Mesendoderm (in vitro differentiated cells): ENCODE measurements around the gene JAML.

Experiments
- DNase-seq: peaks from one replicate; pipeline ENCODE4 v3.0.0; 2013
- H2AK5ac ChIP-seq: 2 replicates; pipeline ENCODE4 v1.6.1; 2013; ENCODE audit warnings: low read length, inconsistent platforms
- H2BK120ac ChIP-seq: 2 replicates; pipeline ENCODE4 v1.6.1; 2013; ENCODE audit warnings: low read depth, mild to moderate bottlenecking, low read length, moderate library complexity, mixed read lengths
- H2BK15ac ChIP-seq: replicated peaks from 2 replicates; pipeline ENCODE4 v1.6.1; 2013; ENCODE audit warnings: low read depth, mild to moderate bottlenecking, moderate library complexity
- H2BK5ac ChIP-seq: 2 replicates; pipeline ENCODE4 v1.6.1; 2013; ENCODE audit warnings: low read length, inconsistent platforms
- H3K18ac ChIP-seq: 2 replicates; pipeline ENCODE4 v1.6.1; 2013; ENCODE audit warnings: mild to moderate bottlenecking, low read length, mixed read lengths
- H3K23ac ChIP-seq: one replicate; pipeline ENCODE4 v1.6.1; 2013; ENCODE audit warnings: low read length
- H3K27ac ChIP-seq: 2 replicates; pipeline ENCODE4 v1.5.1; 2013; ENCODE audit warnings: low read depth, mild to moderate bottlenecking, inconsistent platforms, low read length, moderate library complexity
- H3K27me3 ChIP-seq: 2 replicates; pipeline ENCODE4 v1.6.1; 2013; ENCODE audit warnings: low read length, control low read depth, mild to moderate bottlenecking, inconsistent platforms; ENCODE audit not compliant: insufficient read depth, poor library complexity
- H3K36me3 ChIP-seq: 2 replicates; pipeline ENCODE4 v1.6.1; 2013; ENCODE audit warnings: low read length, inconsistent platforms; ENCODE audit not compliant: control insufficient read depth, insufficient read depth
- H3K4ac ChIP-seq: one replicate; pipeline ENCODE4 v1.6.1; 2013; ENCODE audit warnings: low read depth, mild to moderate bottlenecking, low read length, moderate library complexity
- H3K4me1 ChIP-seq: 2 replicates; pipeline ENCODE4 v1.6.1; 2013; ENCODE audit warnings: low read depth, low read length, inconsistent platforms; ENCODE audit not compliant: control insufficient read depth
- H3K4me2 ChIP-seq: 2 replicates; pipeline ENCODE4 v1.6.1; 2013; ENCODE audit warnings: low read length
- H3K4me3 ChIP-seq: 2 replicates; pipeline ENCODE4 v1.5.1; 2013; ENCODE audit warnings: mild to moderate bottlenecking, low read length
- H3K56ac ChIP-seq: one replicate; pipeline ENCODE4 v1.6.1; 2013; ENCODE audit warnings: low read length
- H3K79me1 ChIP-seq: 2 replicates; pipeline ENCODE4 v1.6.1; 2013; ENCODE audit warnings: low read length, inconsistent platforms
- H3K79me2 ChIP-seq: 2 replicates; pipeline ENCODE4 v1.6.1; 2013; ENCODE audit warnings: mild to moderate bottlenecking, low read length; ENCODE audit not compliant: control insufficient read depth, insufficient read depth
- H3K9ac ChIP-seq: 2 replicates; pipeline ENCODE4 v1.6.1; 2013; ENCODE audit warnings: low read length, inconsistent platforms
- H4K5ac ChIP-seq: one replicate; pipeline ENCODE4 v1.6.1; 2013; ENCODE audit warnings: low read length
- H4K8ac ChIP-seq: one replicate; pipeline ENCODE4 v1.6.1; 2013; ENCODE audit warnings: low read depth, mild to moderate bottlenecking, control low read depth, low read length, moderate library complexity
- WGBS: extraction: QIAGEN DNeasy Blood & Tissue Kit; methylation state at CpG from one replicate; pipeline ENCODE4 v1.1.7; 2013; ENCODE audit warnings: low lambda C conversion rate, missing lambda C conversion rate; ENCODE audit not compliant: insufficient coverage; ENCODE audit errors: extremely low coverage; 5-methylcytosine and 5-hydroxymethylcytosine counted together

The JAML gene

GRCh38 chr11:118238929-118239328, 14.1 kb upstream of the JAML start:
- DNase-seq = peak; percentile 34
- Histone ChIP-seq H2BK120ac (no peak overlapping the region), H3K27me3 (no peaks in the 10 kb centered on the region), H3K4me3 (no peak overlapping the region), H3K56ac (no peak overlapping the region), H3K4me1 (no peaks in the 10 kb centered on the region), H2BK5ac (no peak overlapping the region), H3K79me2 (no peaks in the 10 kb centered on the region), H3K79me1 (no peaks in the 10 kb centered on the region), H3K4me2 (no peak overlapping the region), H2AK5ac (no peak overlapping the region), H3K18ac (no peak overlapping the region), H3K36me3 (no peaks in the 10 kb centered on the region), H4K8ac (no peak overlapping the region), H2BK15ac (no peak overlapping the region), H3K9ac (no peak overlapping the region), H3K27ac (no peak overlapping the region), H3K4ac (no peak overlapping the region), H3K23ac (no peak overlapping the region), H4K5ac (no peak overlapping the region)
- WGBS = no CpG with 5 or more reads among the region's 1 CpG

- Histone ChIP-seq H4K5ac (no peak overlapping the region), H2AK5ac (no peak overlapping the region), H2BK120ac (no peak overlapping the region), H3K36me3 (no peaks in the 10 kb centered on the region), H3K27me3 (no peaks in the 10 kb centered on the region), H3K23ac (no peak overlapping the region), H3K4ac (no peak overlapping the region), H2BK5ac (no peak overlapping the region), H3K4me2 (no peak overlapping the region), H3K79me2 (no peaks in the 10 kb centered on the region), H3K27ac (no peak overlapping the region), H3K18ac (no peak overlapping the region), H4K8ac (no peak overlapping the region), H3K4me3 (no peak overlapping the region), H3K4me1 (no peaks in the 10 kb centered on the region), H3K9ac (no peak overlapping the region), H3K79me1 (no peaks in the 10 kb centered on the region), H3K56ac (no peak overlapping the region), H2BK15ac (no peak overlapping the region)
- DNase-seq = no peak
- WGBS = no CpG with 5 or more reads among the region's 2 CpGs
Measured at GRCh38 chr11:118238421-118238820, 13.6 kb upstream of the JAML start.

- Histone ChIP-seq H2AK5ac (no peak overlapping the region), H3K79me2 (no peaks in the 10 kb centered on the region), H3K9ac (no peak overlapping the region), H3K79me1 (no peaks in the 10 kb centered on the region), H3K4me2 (no peak overlapping the region), H3K27ac (no peak overlapping the region), H3K56ac (no peak overlapping the region), H2BK15ac (no peak overlapping the region), H3K36me3 (no peaks in the 10 kb centered on the region), H3K4me1 (no peaks in the 10 kb centered on the region), H4K5ac (no peak overlapping the region), H3K23ac (no peak overlapping the region), H3K4ac (no peak overlapping the region), H3K18ac (no peak overlapping the region), H3K4me3 (no peak overlapping the region), H2BK5ac (no peak overlapping the region), H3K27me3 (no peaks in the 10 kb centered on the region), H4K8ac (no peak overlapping the region), H2BK120ac (no peak overlapping the region)
- no CpG with 5 or more reads among the region's 2 CpGs for WGBS
- no peak for DNase-seq
Measured at GRCh38 chr11:118236170-118236569, 11.4 kb upstream of the JAML start.

GRCh38 chr11:118234833-118235232, 10.0 kb upstream of the JAML start:
- Histone ChIP-seq H3K79me1 (no peaks in the 10 kb centered on the region), H3K23ac (no peak overlapping the region), H3K36me3 (no peaks in the 10 kb centered on the region), H2BK5ac (no peak overlapping the region), H3K4me2 (no peak overlapping the region), H2BK120ac (no peak overlapping the region), H3K27ac (no peak overlapping the region), H3K79me2 (no peaks in the 10 kb centered on the region), H2BK15ac (no peak overlapping the region), H2AK5ac (no peak overlapping the region), H3K9ac (no peak overlapping the region), H4K8ac (no peak overlapping the region), H3K4me3 (no peak overlapping the region), H3K4me1 (no peaks in the 10 kb centered on the region), H4K5ac (no peak overlapping the region), H3K18ac (no peak overlapping the region), H3K27me3 (no peaks in the 10 kb centered on the region), H3K4ac (no peak overlapping the region), H3K56ac (no peak overlapping the region)
- DNase-seq = no peak
- no CpG with 5 or more reads among the region's 5 CpGs for WGBS

GRCh38 chr11:118233850-118234249, 9.0 kb upstream of the JAML start:
- H2BK15ac ChIP-seq = no peak overlapping the region
- no peak overlapping the region for H3K56ac ChIP-seq
- H3K79me1 ChIP-seq = no peaks in the 10 kb centered on the region
- no peak overlapping the region for H3K4me3 ChIP-seq
- no CpG with 5 or more reads among the region's 1 CpG for WGBS
- H3K27me3 ChIP-seq = no peaks in the 10 kb centered on the region
- H3K9ac ChIP-seq = no peak overlapping the region
- H4K5ac ChIP-seq = no peak overlapping the region
- DNase-seq = no peak
- H4K8ac ChIP-seq = no peak overlapping the region
- H2AK5ac ChIP-seq = no peak overlapping the region
- H3K4me2 ChIP-seq = no peak overlapping the region
- no peak overlapping the region for H3K23ac ChIP-seq
- H2BK120ac ChIP-seq = no peak overlapping the region
- no peak overlapping the region for H3K18ac ChIP-seq
- H3K36me3 ChIP-seq = no peaks in the 10 kb centered on the region
- H3K4ac ChIP-seq = no peak overlapping the region
- H3K27ac ChIP-seq = no peak overlapping the region
- no peak overlapping the region for H2BK5ac ChIP-seq
- no peaks in the 10 kb centered on the region for H3K79me2 ChIP-seq
- H3K4me1 ChIP-seq = no peaks in the 10 kb centered on the region

- H3K27ac ChIP-seq = no peak overlapping the region
- H3K56ac ChIP-seq = no peak overlapping the region
Measured at GRCh38 chr11:118233377-118233776, 8.6 kb upstream of the JAML start.

More at GRCh38 chr11:118233377-118233776, 8.6 kb upstream of the JAML start:
- H2AK5ac ChIP-seq = no peak overlapping the region
- H3K23ac ChIP-seq = no peak overlapping the region
- H3K4me3 ChIP-seq = no peak overlapping the region
- no peak overlapping the region for H3K18ac ChIP-seq
- no peak for DNase-seq
- no peak overlapping the region for H3K9ac ChIP-seq
- no peaks in the 10 kb centered on the region for H3K27me3 ChIP-seq
- H3K79me2 ChIP-seq = no peaks in the 10 kb centered on the region
- no peaks in the 10 kb centered on the region for H3K36me3 ChIP-seq
- H4K8ac ChIP-seq = no peak overlapping the region
- no peak overlapping the region for H4K5ac ChIP-seq
- H2BK15ac ChIP-seq = no peak overlapping the region
- H3K4me2 ChIP-seq = no peak overlapping the region
- H2BK5ac ChIP-seq = no peak overlapping the region
- H3K4ac ChIP-seq = no peak overlapping the region
- no peaks in the 10 kb centered on the region for H3K79me1 ChIP-seq
- WGBS = no CpG with 5 or more reads among the region's 5 CpGs
- no peak overlapping the region for H2BK120ac ChIP-seq
- H3K4me1 ChIP-seq = no peaks in the 10 kb centered on the region
